K562 (cell line): Measurements from ENCODE around the gene PLEKHA8. TPM values are rescaled to one million over a fixed set of nuclear protein-coding genes. Genes with fewer than 3 reads are reported as not detected.
A peak's percentile ranks its signal among the peaks of the same experiment; 100 is the strongest.

Experiments
- BDP1 ChIP-seq: IDR thresholded peaks from 3 replicates; pipeline ENCODE4 v1.6.1; 2011; ENCODE audit not compliant: insufficient read length, insufficient read depth
- ESRRA ChIP-seq: fragments of 450-650 bp; IDR thresholded peaks from 2 replicates; pipeline ENCODE4 v1.6.1; 2014; ENCODE audit warnings: low read depth, mild to moderate bottlenecking, moderate library complexity, borderline replicate concordance
- GABPB1 ChIP-seq: sonication (generic); formaldehyde crosslinking; IDR thresholded peaks from 2 replicates; pipeline ENCODE4 v1.8.0; 2022; ENCODE audit warnings: mild to moderate bottlenecking, missing genetic modification reagents
- KDM1A ChIP-seq, 2 experiments: fragments of 450-650 bp; IDR thresholded peaks; 2 replicates each; pipeline ENCODE4 v1.6.1; 2016; ENCODE audit warnings: mild to moderate bottlenecking in 2 of 2
- MAFF ChIP-seq: IDR thresholded peaks from 2 replicates; pipeline ENCODE4 v1.6.1; 2012; ENCODE audit warnings: low read length, improper control_type of control experiment
- MTA2 ChIP-seq: fragments of 450-650 bp; IDR thresholded peaks from 2 replicates; pipeline ENCODE4 v1.6.1; 2016; ENCODE audit warnings: low read depth
- NFE2 ChIP-seq: IDR thresholded peaks from 2 replicates; pipeline ENCODE4 v1.6.1; 2014; ENCODE audit warnings: antibody characterized with exemption, low read depth
- PTRF ChIP-seq: fragments of 450-650 bp; IDR thresholded peaks from 2 replicates; pipeline ENCODE4 v1.6.1; 2016; ENCODE audit warnings: mild to moderate bottlenecking, missing genetic modification characterization, missing compliant biosample characterization
- SAFB2 ChIP-seq: fragments of 200-400 bp; formaldehyde crosslinking; IDR thresholded peaks from 2 replicates; pipeline ENCODE4 v1.6.1; 2018; ENCODE audit warnings: borderline replicate concordance, low read length, low read depth, moderate library complexity; ENCODE audit not compliant: severe bottlenecking
- TCF3 ChIP-seq: sonication (generic); formaldehyde crosslinking; IDR thresholded peaks from 2 replicates; pipeline ENCODE4 v1.4.0; 2020; ENCODE audit warnings: mild to moderate bottlenecking, missing genetic modification reagents
- WHSC1 ChIP-seq: IDR thresholded peaks from one replicate; pipeline ENCODE4 v1.6.1; 2012; ENCODE audit warnings: low read length, control low read depth, inconsistent platforms
- ZNF124 ChIP-seq: sonication (generic); formaldehyde crosslinking; IDR thresholded peaks from 2 replicates; pipeline ENCODE4 v1.8.1; 2022; ENCODE audit warnings: missing genetic modification reagents
- ZNF436 ChIP-seq: fragments of 250-450, 450-650 bp; sonication (Bioruptor Pico); formaldehyde crosslinking; IDR thresholded peaks from 2 replicates; pipeline ENCODE4 v1.7.0; 2020; ENCODE audit warnings: mild to moderate bottlenecking
- polyA plus RNA-seq, 8 experiments: library from polyadenylated mRNA; depleted of rRNA in 4 of 8; stranded (reverse) in 5 of 8; unstranded in 3 of 8; fragments of >200 nt; fragmentation: Nextera tagmentation in 2 of 8; fragmentation: Illumina TruSeq in 1 of 8; extraction: Ambion mirVana in 2 of 8; extraction: Trizol in 1 of 8; gene quantifications; 2 replicates each; pipeline versions ENCODE4 v1.2.1 to v1.2.3, GENCODE V29; 2011 to 2014; ENCODE audit warnings: inconsistent platforms in 1 of 8, missing spikeins in 1 of 8
- total RNA-seq, 7 experiments: library from RNA; depleted of rRNA in 6 of 7; stranded (reverse); fragments of >200 nt in 6 of 7; fragmentation: Illumina TruSeq in 2 of 7; extraction: Trizol in 2 of 7; gene quantifications; 2 replicates each; pipeline versions ENCODE4 v1.2.1 to v1.2.3, GENCODE V29; 2011 to 2021; ENCODE audit warnings: low replicate concordance in 1 of 7
- TF ChIP-seq, protein P1 (sequence below): fragments of 200-800 bp; sonication (Bioruptor generic); IDR thresholded peaks from 2 replicates; pipeline ENCODE4 v1.6.1; 2016; ENCODE audit warnings: missing genetic modification characterization, missing compliant biosample characterization
- TF ChIP-seq, protein P2 (sequence below): fragments of 450-650 bp; IDR thresholded peaks from 2 replicates; pipeline ENCODE4 v1.7.1; 2018; ENCODE audit warnings: mild to moderate bottlenecking, low read depth; ENCODE audit not compliant: partially characterized antibody
- TF ChIP-seq, protein P3 (sequence below): fragments of 250-450 bp; sonication (Bioruptor Pico); IDR thresholded peaks from 2 replicates; pipeline ENCODE4 v1.4.0; 2020; ENCODE audit warnings: borderline replicate concordance

Gene PLEKHA8
- total and polyA plus RNA-seq, 9 of the 15 experiments (the other 6 are each of a cell fraction or from before 2014, with no cell fraction given), result 3.2 to 16.3 (median 11.8) TPM

DNA sequence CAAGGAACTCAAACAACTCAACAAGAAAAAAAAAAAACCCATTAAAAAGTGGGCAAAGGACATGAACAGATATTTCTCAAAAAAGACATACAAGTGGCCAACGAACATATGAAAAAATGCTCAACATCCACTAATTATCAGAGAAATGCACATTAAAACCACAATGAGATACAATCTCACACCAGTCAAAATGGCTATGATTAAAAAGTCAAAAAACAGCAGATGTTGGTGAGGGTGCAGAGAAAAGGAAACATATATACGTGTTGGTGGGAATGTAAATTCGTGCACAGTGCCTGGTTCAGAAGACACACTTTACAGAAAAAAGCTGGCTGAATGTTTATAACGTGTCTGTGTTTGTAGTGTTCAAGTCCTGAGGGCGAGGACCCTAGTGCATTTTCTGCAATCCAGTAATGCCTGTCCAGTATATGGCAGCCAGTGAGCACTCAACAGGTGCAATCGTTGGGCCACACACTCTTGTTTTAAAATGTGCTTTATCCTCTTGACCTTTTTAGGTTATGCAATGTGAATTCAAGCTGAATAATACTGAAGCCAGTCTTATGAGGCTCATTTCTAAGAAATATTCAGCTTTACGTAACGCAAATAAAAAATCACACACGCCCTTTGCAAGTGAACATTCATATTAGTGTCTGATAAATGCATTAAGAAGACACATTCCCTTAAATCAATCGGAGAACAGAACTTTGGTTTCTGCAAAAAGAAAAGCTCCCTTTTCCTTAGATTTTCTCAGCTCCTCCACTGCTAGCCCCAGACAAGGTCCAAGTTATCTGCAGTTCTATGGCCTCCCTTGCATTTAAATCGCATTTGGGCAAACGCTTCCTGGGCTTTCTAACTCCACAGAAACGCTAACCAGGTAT, 105.8 kb downstream of the PLEKHA8 start (continued):
- TF ChIP-seq NFE2 (no peak), GABPB1 (CRISPR knock-in tag) (0 out of 2 replicates have a peak, but pooled peaks have one; percentile 39), ZNF124 (no peak), PTRF (no peak), ZNF436 (CRISPR knock-in tag) (no peak), TCF3 (CRISPR knock-in tag) (no peak), KDM1A (IDR thresholded peaks at IDR 0.05) (no peak), SAFB2 (no peak), MTA2 (no peak), ESRRA (0 out of 2 replicates have a peak, but pooled peaks have one; percentile 9), BDP1 (no peak), WHSC1 (no peak), MAFF (no peak)
- TF ChIP-seq, protein P1, sequence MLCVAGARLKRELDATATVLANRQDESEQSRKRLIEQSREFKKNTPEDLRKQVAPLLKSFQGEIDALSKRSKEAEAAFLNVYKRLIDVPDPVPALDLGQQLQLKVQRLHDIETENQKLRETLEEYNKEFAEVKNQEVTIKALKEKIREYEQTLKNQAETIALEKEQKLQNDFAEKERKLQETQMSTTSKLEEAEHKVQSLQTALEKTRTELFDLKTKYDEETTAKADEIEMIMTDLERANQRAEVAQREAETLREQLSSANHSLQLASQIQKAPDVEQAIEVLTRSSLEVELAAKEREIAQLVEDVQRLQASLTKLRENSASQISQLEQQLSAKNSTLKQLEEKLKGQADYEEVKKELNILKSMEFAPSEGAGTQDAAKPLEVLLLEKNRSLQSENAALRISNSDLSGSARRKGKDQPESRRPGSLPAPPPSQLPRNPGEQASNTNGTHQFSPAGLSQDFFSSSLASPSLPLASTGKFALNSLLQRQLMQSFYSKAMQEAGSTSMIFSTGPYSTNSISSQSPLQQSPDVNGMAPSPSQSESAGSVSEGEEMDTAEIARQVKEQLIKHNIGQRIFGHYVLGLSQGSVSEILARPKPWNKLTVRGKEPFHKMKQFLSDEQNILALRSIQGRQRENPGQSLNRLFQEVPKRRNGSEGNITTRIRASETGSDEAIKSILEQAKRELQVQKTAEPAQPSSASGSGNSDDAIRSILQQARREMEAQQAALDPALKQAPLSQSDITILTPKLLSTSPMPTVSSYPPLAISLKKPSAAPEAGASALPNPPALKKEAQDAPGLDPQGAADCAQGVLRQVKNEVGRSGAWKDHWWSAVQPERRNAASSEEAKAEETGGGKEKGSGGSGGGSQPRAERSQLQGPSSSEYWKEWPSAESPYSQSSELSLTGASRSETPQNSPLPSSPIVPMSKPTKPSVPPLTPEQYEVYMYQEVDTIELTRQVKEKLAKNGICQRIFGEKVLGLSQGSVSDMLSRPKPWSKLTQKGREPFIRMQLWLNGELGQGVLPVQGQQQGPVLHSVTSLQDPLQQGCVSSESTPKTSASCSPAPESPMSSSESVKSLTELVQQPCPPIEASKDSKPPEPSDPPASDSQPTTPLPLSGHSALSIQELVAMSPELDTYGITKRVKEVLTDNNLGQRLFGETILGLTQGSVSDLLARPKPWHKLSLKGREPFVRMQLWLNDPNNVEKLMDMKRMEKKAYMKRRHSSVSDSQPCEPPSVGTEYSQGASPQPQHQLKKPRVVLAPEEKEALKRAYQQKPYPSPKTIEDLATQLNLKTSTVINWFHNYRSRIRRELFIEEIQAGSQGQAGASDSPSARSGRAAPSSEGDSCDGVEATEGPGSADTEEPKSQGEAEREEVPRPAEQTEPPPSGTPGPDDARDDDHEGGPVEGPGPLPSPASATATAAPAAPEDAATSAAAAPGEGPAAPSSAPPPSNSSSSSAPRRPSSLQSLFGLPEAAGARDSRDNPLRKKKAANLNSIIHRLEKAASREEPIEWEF, result no peak
- TF ChIP-seq, protein P2, sequence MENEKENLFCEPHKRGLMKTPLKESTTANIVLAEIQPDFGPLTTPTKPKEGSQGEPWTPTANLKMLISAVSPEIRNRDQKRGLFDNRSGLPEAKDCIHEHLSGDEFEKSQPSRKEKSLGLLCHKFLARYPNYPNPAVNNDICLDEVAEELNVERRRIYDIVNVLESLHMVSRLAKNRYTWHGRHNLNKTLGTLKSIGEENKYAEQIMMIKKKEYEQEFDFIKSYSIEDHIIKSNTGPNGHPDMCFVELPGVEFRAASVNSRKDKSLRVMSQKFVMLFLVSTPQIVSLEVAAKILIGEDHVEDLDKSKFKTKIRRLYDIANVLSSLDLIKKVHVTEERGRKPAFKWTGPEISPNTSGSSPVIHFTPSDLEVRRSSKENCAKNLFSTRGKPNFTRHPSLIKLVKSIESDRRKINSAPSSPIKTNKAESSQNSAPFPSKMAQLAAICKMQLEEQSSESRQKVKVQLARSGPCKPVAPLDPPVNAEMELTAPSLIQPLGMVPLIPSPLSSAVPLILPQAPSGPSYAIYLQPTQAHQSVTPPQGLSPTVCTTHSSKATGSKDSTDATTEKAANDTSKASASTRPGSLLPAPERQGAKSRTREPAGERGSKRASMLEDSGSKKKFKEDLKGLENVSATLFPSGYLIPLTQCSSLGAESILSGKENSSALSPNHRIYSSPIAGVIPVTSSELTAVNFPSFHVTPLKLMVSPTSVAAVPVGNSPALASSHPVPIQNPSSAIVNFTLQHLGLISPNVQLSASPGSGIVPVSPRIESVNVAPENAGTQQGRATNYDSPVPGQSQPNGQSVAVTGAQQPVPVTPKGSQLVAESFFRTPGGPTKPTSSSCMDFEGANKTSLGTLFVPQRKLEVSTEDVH, result peak; percentile 45
- TF ChIP-seq, protein P3, sequence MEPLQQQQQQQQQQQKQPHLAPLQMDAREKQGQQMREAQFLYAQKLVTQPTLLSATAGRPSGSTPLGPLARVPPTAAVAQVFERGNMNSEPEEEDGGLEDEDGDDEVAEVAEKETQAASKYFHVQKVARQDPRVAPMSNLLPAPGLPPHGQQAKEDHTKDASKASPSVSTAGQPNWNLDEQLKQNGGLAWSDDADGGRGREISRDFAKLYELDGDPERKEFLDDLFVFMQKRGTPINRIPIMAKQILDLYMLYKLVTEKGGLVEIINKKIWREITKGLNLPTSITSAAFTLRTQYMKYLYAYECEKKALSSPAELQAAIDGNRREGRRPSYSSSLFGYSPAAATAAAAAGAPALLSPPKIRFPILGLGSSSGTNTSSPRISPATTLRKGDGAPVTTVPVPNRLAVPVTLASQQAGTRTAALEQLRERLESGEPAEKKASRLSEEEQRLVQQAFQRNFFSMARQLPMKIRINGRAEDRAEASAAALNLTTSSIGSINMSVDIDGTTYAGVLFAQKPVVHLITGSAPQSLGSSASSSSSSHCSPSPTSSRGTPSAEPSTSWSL (CRISPR knock-in tag), result no peak
